ENCODE data around the gene CACNA1F.

CACNA1F gene

DNA sequence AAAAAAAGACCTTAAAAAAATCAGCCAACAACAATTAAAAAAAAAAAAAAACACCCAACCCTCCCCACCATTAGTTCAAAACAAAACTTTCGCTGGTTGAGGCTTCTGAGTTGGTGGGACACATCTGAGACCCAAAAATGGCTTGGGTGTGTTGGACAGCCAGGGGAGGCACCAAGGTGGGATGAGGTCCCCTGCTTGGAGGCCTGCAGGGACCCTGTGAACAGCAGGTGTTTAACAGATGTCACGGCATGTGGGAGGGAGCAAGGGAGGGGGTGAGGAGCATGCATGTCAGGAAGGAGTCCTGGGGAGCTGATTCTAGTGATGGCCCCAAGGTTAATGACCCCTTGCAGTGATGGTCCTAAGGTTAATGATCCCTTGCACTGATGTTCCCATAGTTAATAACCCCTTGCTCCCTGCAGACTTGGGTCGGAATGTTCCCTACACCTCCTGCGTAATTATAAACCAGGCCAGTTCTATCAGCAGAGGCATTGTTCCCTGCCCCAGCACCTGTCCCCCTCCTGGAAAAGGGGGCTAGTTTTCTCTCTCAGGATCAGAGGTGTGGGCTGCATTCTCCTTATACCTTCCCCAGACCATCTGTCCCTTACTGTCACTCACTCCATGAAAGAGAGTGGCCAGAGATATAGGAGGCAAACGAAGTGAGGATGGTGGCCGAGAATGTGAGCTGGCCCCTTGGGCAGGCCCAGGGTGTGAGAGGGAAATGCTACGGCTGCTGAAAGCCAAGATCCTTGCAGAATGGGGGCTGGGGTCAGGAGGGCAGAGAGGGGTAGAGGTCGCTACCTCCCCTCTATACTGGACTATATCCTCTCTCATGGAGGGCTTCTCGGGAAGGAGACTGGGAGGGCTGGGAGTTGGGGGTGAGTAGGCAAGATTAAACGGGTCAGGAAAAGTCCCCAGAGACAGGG is 33.6 kb upstream of the CACNA1F start:
- no peak for TF ChIP-seq ZNF274 (IDR thresholded peaks at IDR 0.05; ENCODE audit: low read depth, low read length)
- no peak overlapping the region for H3K4me3 ChIP-seq (ENCODE audit: low read length)

DNA sequence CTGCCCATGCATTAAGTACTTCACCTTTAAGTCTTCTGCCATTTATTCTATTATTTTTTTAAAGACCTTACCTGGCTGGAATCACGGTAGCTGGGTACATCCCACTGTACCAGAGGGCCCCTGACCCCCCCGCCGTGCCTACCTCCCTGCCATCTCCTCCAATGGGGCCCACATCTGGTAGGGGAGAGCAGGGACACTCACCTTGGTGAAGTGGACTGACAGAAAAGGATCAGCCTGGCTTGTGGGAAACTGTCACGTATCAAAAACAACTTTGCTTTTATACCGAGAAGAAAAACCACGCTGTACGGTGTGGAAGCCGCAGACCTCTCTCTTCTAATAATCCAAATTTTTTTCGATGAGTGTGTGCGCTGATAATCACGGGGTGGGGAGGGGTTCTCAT is 31.3 kb upstream of the CACNA1F start, which contains the start of gene FOXP3:
TSS of gene FOXP3 (minus strand) at position 251 of the 400 bp plus-strand sequence. CDS start 6,205 bp downstream, outside the sequence.
- no peak for TF ChIP-seq ZNF274 (IDR thresholded peaks at IDR 0.05; ENCODE audit: low read depth, low read length)

GRCh38 chrX:49263631-49264030 is 30.5 kb upstream of the CACNA1F start:
- no peak for TF ChIP-seq ZNF274 (IDR thresholded peaks at IDR 0.05; ENCODE audit: low read depth, low read length)

More for the DNA sequence above, 31.3 kb upstream of the CACNA1F start, which contains the start of gene FOXP3:
- H3K4me3 ChIP-seq (ENCODE audit: low read length), result no peak within 1 kb of the TSS

GRCh38 chrX:49262603-49263002 is 29.5 kb upstream of the CACNA1F start:
- no peak for TF ChIP-seq ZNF274 (IDR thresholded peaks at IDR 0.05; ENCODE audit: low read depth, low read length)
- H3K4me3 ChIP-seq (ENCODE audit: low read length), result no peak overlapping the region

More at GRCh38 chrX:49263631-49264030, 30.5 kb upstream of the CACNA1F start:
- no peak overlapping the region for H3K4me3 ChIP-seq (ENCODE audit: low read length)

- no peak for TF ChIP-seq ZNF274 (IDR thresholded peaks at IDR 0.05; ENCODE audit: low read depth, low read length)
These were observed 27.3 kb upstream of the CACNA1F start for GRCh38 chrX:49260221-49260985.

DNA sequence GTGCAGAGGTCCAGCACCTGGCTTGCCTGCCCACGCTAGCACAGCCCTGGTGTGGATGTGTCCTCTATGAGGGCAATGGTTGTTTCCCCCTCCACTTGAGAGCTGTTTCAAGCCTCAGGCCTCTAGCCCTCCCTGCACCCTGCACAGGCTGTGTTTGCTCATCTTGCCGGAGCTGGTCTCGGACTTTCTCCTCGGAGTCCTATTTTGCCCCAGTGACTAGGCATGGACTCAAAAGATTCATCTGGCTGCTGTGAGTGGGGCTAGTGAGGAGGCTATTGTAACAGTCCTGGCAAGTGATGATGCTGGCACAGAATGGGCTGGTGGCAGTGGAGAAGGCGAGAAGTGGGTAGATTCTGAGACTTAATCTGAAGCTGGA is 25.6 kb upstream of the CACNA1F start:
- no peak for TF ChIP-seq ZNF274 (IDR thresholded peaks at IDR 0.05; ENCODE audit: low read depth, low read length)
- no peak overlapping the region for H3K4me3 ChIP-seq (ENCODE audit: low read length)

More at GRCh38 chrX:49260221-49260985, 27.3 kb upstream of the CACNA1F start:
- H3K4me3 ChIP-seq (ENCODE audit: low read length), result no peak overlapping the region

DNA sequence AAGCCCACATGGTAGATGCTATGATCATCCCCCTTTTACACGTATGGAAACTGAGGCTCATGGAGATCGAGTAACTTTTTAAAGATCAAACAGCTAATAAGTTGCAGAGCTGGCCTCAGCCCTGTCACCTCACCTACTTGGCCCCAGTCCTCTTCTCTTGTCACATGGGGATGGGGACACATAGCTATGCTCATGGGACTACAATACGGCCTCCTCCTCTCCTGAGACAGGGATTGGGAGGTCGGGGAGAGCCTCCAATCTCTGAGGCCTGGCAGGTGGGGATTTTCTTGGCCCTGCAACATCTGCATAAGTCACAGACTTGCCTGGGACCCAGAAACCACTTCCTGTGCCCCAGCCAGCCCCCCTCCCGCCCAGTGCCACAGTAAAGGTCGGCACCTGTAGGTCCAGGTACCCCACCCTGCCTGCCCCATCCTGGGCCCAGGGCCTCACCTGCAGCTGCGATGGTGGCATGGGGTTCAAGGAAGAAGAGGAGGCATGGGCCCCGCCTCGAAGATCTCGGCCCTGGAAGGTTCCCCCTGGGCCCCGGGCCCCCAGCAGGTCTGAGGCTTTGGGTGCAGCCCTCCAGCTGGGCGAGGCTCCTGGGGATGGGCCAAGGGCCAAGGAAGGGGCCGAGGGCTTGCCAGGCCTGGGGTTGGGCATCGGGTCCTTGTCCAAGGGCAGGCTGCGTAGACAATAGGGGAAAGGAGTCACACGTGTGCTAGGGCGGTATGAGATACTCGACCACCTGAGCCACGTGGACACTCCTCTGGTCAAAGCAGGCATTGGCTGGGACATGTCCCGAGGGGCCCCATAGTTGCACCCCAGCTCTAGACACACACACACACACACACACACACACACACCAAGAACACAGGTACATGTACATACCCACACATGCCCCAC is 25.0 kb upstream of the CACNA1F start:
- TF ChIP-seq ZNF274 (IDR thresholded peaks at IDR 0.05; ENCODE audit: low read depth, low read length), result no peak
- H3K4me3 ChIP-seq (ENCODE audit: low read length), result no peak overlapping the region

- no peak overlapping the region for H3K4me3 ChIP-seq (ENCODE audit: low read length)
- TF ChIP-seq ZNF274 (IDR thresholded peaks at IDR 0.05; ENCODE audit: low read depth, low read length), result no peak
These were observed 24.1 kb upstream of the CACNA1F start for GRCh38 chrX:49257074-49257790.

- H3K4me3 ChIP-seq (ENCODE audit: low read length), result no peak overlapping the region
- TF ChIP-seq ZNF274 (IDR thresholded peaks at IDR 0.05; ENCODE audit: low read depth, low read length), result no peak
These were observed 23.3 kb upstream of the CACNA1F start for GRCh38 chrX:49256268-49256995.

GRCh38 chrX:49254639-49255038 is 21.5 kb upstream of the CACNA1F start:
- no peak overlapping the region for H3K4me3 ChIP-seq (ENCODE audit: low read length)
- no peak for TF ChIP-seq ZNF274 (IDR thresholded peaks at IDR 0.05; ENCODE audit: low read depth, low read length)

DNA sequence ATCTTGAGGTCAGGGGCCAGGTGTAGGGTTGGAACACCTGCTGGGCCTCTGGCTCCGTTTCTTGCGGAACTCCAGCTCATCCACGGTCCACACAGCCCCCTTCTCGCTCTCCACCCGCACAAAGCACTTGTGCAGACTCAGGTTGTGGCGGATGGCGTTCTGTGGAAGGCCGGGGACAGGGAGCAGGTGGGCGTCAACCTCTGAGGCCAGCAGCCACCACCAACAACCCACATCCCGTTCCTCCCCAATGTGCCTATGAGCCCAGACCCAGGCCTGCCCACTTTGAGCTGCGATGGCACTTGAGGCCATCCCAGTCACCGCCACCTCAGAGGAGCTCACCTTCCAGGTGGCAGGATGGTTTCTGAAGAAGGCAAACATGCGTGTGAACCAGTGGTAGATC is 18.2 kb upstream of the CACNA1F start:
- no peak overlapping the region for H3K4me3 ChIP-seq (ENCODE audit: low read length)
- no peak for TF ChIP-seq ZNF274 (IDR thresholded peaks at IDR 0.05; ENCODE audit: low read depth, low read length)

- no peak for TF ChIP-seq ZNF274 (IDR thresholded peaks at IDR 0.05; ENCODE audit: low read depth, low read length)
- H3K4me3 ChIP-seq (ENCODE audit: low read length), result no peak overlapping the region
These were observed 17.4 kb upstream of the CACNA1F start for GRCh38 chrX:49250578-49250977.

Measured in GM08714 (cell line).